Testis (tissue), 3 donors: ENCODE measurements around the gene PKNOX2. TPM values are rescaled to one million over a fixed set of nuclear protein-coding genes. Genes with fewer than 3 reads are reported as not detected.

ENCODE experiments used
- DNase-seq: peaks from one replicate; pipeline ENCODE4 v3.0.0-alpha.2; 2019
- H3K27ac ChIP-seq, 2 donors: fragments of 200-600 bp; sonication (generic); one replicate each; pipeline ENCODE4 v1.5.1; 2019
- H3K27me3 ChIP-seq: fragments of 200-600 bp; sonication (generic); one replicate; pipeline ENCODE4 v1.5.1; 2019
- H3K36me3 ChIP-seq: fragments of 200-600 bp; sonication (generic); one replicate; pipeline ENCODE4 v1.5.1; 2017; ENCODE audit warnings: low read depth; ENCODE audit errors: missing control alignments
- H3K4me1 ChIP-seq: fragments of 200-600 bp; sonication (generic); one replicate; pipeline ENCODE4 v1.5.1; 2019
- H3K4me3 ChIP-seq, 2 donors: fragments of 200-600 bp; sonication (generic); one replicate each; pipeline ENCODE4 v1.5.1; 2017 to 2019
- H3K9me3 ChIP-seq: fragments of 200-600 bp; sonication (generic); one replicate; pipeline ENCODE4 v1.5.1; 2017
- CTCF ChIP-seq, 3 experiments: fragments of 450-650 bp in 2 of 3; fragments of 200-600 bp in 1 of 3; sonication (generic) in 1 of 3; IDR thresholded peaks; one replicate each; pipeline ENCODE4 v1.5.1; 2016 to 2019; ENCODE audit warnings: antibody characterized with exemption in 3 of 3, mild to moderate bottlenecking in 2 of 3, moderate library complexity in 1 of 3
- POLR2A ChIP-seq: fragments of 450-650 bp; IDR thresholded peaks from one replicate; pipeline ENCODE4 v1.6.1; 2017; ENCODE audit warnings: antibody characterized with exemption, mild to moderate bottlenecking, moderate library complexity
- WGBS, 2 donors: methylation state at CpG; one replicate each; pipeline ENCODE4 v1.1.5; 2018; 5-methylcytosine and 5-hydroxymethylcytosine counted together
- intact Hi-C: fragments of 100-400 bp; cut with DNase I; formaldehyde crosslinking; loops from one replicate; pipeline ENCODE4 v1.15.1; 2023; ENCODE audit warnings: low total_unique reads
- polyA plus RNA-seq: library from polyadenylated mRNA; stranded (reverse); fragments of 350-450 nt; fragmentation: Illumina TruSeq; extraction: RNeasy Lipid Tissue Mini Kit (QIAGEN cat#74804); gene quantifications from one replicate; pipeline ENCODE4 v1.2.3, GENCODE V29; 2014; ENCODE audit warnings: low read depth, low replicate concordance; ENCODE audit not compliant: insufficient read depth
- total RNA-seq, 2 donors: library from RNA; depleted of rRNA; stranded (reverse); fragments of >200 nt; gene quantifications; one replicate each; pipeline ENCODE4 v1.2.3, GENCODE V29; 2016

Gene PKNOX2
- total and polyA plus RNA-seq, 3 donors from 2014 or later: 5.5 to 10.4 (median 7.3) TPM

GRCh38 chr11:125343086-125343717 lies 178.7 kb downstream of the PKNOX2 start:
- no peak for DNase-seq
- WGBS, 2 donors: 59 to 76% methylated on average over 7 of the region's 7 CpGs
- peaks cover 61% of the 10 kb centered on the region for H3K4me1 ChIP-seq

GRCh38 chr11:125343718-125344131 lies 179.2 kb downstream of the PKNOX2 start:
- 67 to 90% methylated on average over 13 of the region's 13 CpGs for WGBS, 2 donors
- Histone ChIP-seq H3K4me1 (peaks cover 56% of the 10 kb centered on the region), H3K9me3 (no peaks in the 10 kb centered on the region), H3K4me3 (no peak overlapping the region), H3K36me3 (no peaks in the 10 kb centered on the region), H3K27me3 (no peaks in the 10 kb centered on the region), H3K27ac (peak overlapping the region in 1 of 2 donors; percentile 40)
- TF ChIP-seq CTCF (IDR thresholded peaks at IDR 0.05) (no peak), POLR2A (no peak)
- intact Hi-C loops: loop anchor here (5.0 kb wide), 1 partner anchor 176 kb away; no protein-coding TSS in a partner anchor
- no peak for DNase-seq

More at GRCh38 chr11:125343086-125343717, 178.7 kb downstream of the PKNOX2 start:
- H3K27me3 ChIP-seq: no peaks in the 10 kb centered on the region
- no peaks in the 10 kb centered on the region for H3K9me3 ChIP-seq
- intact Hi-C loops: loop anchor here (5.0 kb wide), 1 partner anchor 176 kb away; no protein-coding TSS in a partner anchor
- TF ChIP-seq POLR2A: no peak
- TF ChIP-seq CTCF (IDR thresholded peaks at IDR 0.05): no peak
- H3K36me3 ChIP-seq: no peaks in the 10 kb centered on the region
- H3K27ac ChIP-seq: peak overlapping the region in 1 of 2 donors; percentile 40
- no peak overlapping the region for H3K4me3 ChIP-seq

- Histone ChIP-seq H3K9me3 (no peaks in the 10 kb centered on the region), H3K4me1 (peaks cover 47% of the 10 kb centered on the region), H3K27me3 (no peaks in the 10 kb centered on the region), H3K36me3 (no peaks in the 10 kb centered on the region), H3K4me3 (no peak overlapping the region), H3K27ac (peak overlapping the region; percentile 28 to 73)
- DNase-seq: no peak
- TF ChIP-seq POLR2A (no peak), CTCF (IDR thresholded peaks at IDR 0.05) (no peak)
- 87 to 89% methylated on average over 4 of the region's 4 CpGs for WGBS, 2 donors
- intact Hi-C loops: loop anchor here (5.0 kb wide), 1 partner anchor 178 kb away; no protein-coding TSS in a partner anchor
Measured at GRCh38 chr11:125344846-125345420, 180.4 kb downstream of the PKNOX2 start.

- TF ChIP-seq CTCF (IDR thresholded peaks at IDR 0.05): peak; percentile 92 to 94 (median 94)
- no peak for TF ChIP-seq POLR2A
- intact Hi-C loops: no loop called here
- no peaks in the 10 kb centered on the region for H3K27me3 ChIP-seq
- H3K9me3 ChIP-seq: no peaks in the 10 kb centered on the region
- WGBS, 2 donors: 38 to 45% methylated on average over 18 to 20 of the region's 20 CpGs
- H3K4me1 ChIP-seq: peaks cover 42% of the 10 kb centered on the region
- peak; percentile 90 for DNase-seq
- peak overlapping the region; percentile 28 to 73 for H3K27ac ChIP-seq
- H3K4me3 ChIP-seq: no peak overlapping the region
- no peaks in the 10 kb centered on the region for H3K36me3 ChIP-seq
Measured at GRCh38 chr11:125345421-125346178, 181.0 kb downstream of the PKNOX2 start.
